Spleen (tissue), 7 donors: ENCODE measurements around the gene KSR2.

Experiments used
- POLR2A ChIP-seq, 3 donors: fragments of 450-650 bp; IDR thresholded peaks; one replicate each; pipeline ENCODE4 v1.5.1; 2017; ENCODE audit warnings: antibody characterized with exemption in 3 of 3, mild to moderate bottlenecking in 1 of 3
- POLR2AphosphoS5 ChIP-seq, 3 donors: sonication (generic); formaldehyde crosslinking; IDR thresholded peaks; one replicate each; pipeline ENCODE4 v1.5.1; 2017; ENCODE audit warnings: antibody characterized with exemption in 3 of 3
- TF ChIP-seq, protein P1 (sequence below), 11 experiments: fragments of 200-600 bp in 7 of 11; fragments of 450-650 bp in 4 of 11; sonication (generic) in 4 of 11; IDR thresholded peaks in 8 of 11; conservative IDR thresholded peaks in 3 of 11; 1 replicate in 7 of 11; 2 replicates in 4 of 11; pipeline versions ENCODE4 v1.4.0 to v1.8.0; 2016 to 2021; ENCODE audit warnings: antibody characterized with exemption in 11 of 11, inconsistent platforms in 4 of 11, mild to moderate bottlenecking in 1 of 11
- donor health status: DM: no; HTN: no; CAD: no; lungs with moderate emphysema.
- donor health status: DM: no; HTN: no; CAD: no.
- donor health status: DM: no; HTN: no; CAD: no.

DNA sequence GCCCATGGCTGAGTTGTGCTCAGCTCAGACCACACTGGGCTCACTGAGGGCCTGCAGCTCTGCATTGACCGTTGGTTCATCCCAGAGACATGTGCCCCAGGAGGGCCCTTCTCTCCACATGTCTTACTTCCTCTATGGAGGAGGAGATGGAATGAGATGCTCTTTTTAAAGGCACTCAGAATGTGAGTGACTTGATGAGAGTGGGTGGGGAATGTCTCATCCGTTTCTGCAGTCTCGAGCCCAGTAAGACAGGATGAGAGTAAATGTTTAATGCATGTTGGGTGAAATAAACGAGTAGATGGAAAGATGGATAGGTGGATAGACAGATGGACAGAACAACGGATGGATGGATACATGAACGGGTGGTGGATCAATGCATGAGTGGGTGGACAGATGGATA, 538.5 kb downstream of the KSR2 start:
- TF ChIP-seq, protein P1, sequence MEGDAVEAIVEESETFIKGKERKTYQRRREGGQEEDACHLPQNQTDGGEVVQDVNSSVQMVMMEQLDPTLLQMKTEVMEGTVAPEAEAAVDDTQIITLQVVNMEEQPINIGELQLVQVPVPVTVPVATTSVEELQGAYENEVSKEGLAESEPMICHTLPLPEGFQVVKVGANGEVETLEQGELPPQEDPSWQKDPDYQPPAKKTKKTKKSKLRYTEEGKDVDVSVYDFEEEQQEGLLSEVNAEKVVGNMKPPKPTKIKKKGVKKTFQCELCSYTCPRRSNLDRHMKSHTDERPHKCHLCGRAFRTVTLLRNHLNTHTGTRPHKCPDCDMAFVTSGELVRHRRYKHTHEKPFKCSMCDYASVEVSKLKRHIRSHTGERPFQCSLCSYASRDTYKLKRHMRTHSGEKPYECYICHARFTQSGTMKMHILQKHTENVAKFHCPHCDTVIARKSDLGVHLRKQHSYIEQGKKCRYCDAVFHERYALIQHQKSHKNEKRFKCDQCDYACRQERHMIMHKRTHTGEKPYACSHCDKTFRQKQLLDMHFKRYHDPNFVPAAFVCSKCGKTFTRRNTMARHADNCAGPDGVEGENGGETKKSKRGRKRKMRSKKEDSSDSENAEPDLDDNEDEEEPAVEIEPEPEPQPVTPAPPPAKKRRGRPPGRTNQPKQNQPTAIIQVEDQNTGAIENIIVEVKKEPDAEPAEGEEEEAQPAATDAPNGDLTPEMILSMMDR (IDR thresholded peaks at IDR 0.05 in 8 of 11, conservative IDR thresholded peaks at IDR 0.05 in 3 of 11) = no peak
- TF ChIP-seq POLR2A (IDR thresholded peaks at IDR 0.05) = no peak
- no peak for TF ChIP-seq POLR2AphosphoS5 (IDR thresholded peaks at IDR 0.05)
